ENCODE data around the gene SAMD4A. TPM values are rescaled to one million over a fixed set of nuclear protein-coding genes. Genes with fewer than 3 reads are reported as not detected.

Gene SAMD4A
- total RNA-seq, 1 experiment from 2014 or later = 9.6 TPM

GRCh38 chr14:54804538-54805041, 237.7 kb downstream of the SAMD4A start:
- Histone ChIP-seq H3K56ac (ENCODE audit: insufficient read length, low read depth, low read length) (no peak overlapping the region), H2AFZ (ENCODE audit: low read length) (no peak overlapping the region), H3K14ac (ENCODE audit: insufficient read depth, low read length) (no peak overlapping the region), H4K8ac (replicated peaks; ENCODE audit: insufficient read length, low read depth, low read length) (no peak overlapping the region), H2BK5ac (ENCODE audit: insufficient read length, low read length) (no peak overlapping the region), H2BK15ac (ENCODE audit: low read depth, low read length) (no peak overlapping the region), H3K27ac (ENCODE audit: insufficient read length, low read depth, low read length) (no peak overlapping the region), H3K18ac (ENCODE audit: insufficient read length, low read depth, low read length) (no peak overlapping the region), H3K23ac (ENCODE audit: insufficient read length, low read depth, low read length) (no peak overlapping the region), H3K4me1 (ENCODE audit: insufficient read depth, low read length) (peaks cover 2% of the 10 kb centered on the region; the same call in 1 of the 2 replicates), H3K23me2 (ENCODE audit: insufficient read length, low read depth, low read length, poor library complexity, severe bottlenecking) (no peaks in the 10 kb centered on the region), H4K91ac (ENCODE audit: insufficient read length, low read depth, low read length) (no peak overlapping the region), H3K9ac (ENCODE audit: extremely low read depth, insufficient read length, low read length) (no peak overlapping the region), H3K4me2 (ENCODE audit: insufficient read depth, insufficient read length, low read length) (no peak overlapping the region), H3K4ac (ENCODE audit: low read depth, low read length) (no peak overlapping the region), H2AK5ac (ENCODE audit: insufficient read length, low read length) (no peak overlapping the region), H4K20me1 (ENCODE audit: control insufficient read depth, insufficient read depth, insufficient read length) (no peaks in the 10 kb centered on the region), H2BK20ac (ENCODE audit: low read depth, low read length, poor library complexity, severe bottlenecking) (no peak overlapping the region), H3K27me3 (ENCODE audit: insufficient read depth, low read length) (no peaks in the 10 kb centered on the region), H3K79me2 (ENCODE audit: insufficient read depth, low read length) (no peaks in the 10 kb centered on the region), H2BK120ac (ENCODE audit: low read depth, low read length, poor library complexity, severe bottlenecking) (no peak overlapping the region), H2BK12ac (ENCODE audit: insufficient read length, low read depth, low read length) (no peak overlapping the region), H3T11ph (ENCODE audit: low read length) (no peak overlapping the region), H4K5ac (ENCODE audit: insufficient read length, low read depth, low read length) (no peak overlapping the region), H3K9me3 (ENCODE audit: control insufficient read depth, low read depth, low read length) (no peaks in the 10 kb centered on the region), H3K79me1 (ENCODE audit: insufficient read depth, low read depth, low read length, poor library complexity, severe bottlenecking) (no peaks in the 10 kb centered on the region)
- Mint-ChIP-seq H3K36me3 (ENCODE audit: insufficient read depth in 1 of 3, low read depth in 3 of 3) (no peaks in the 10 kb centered on the region), H3K9me3 (peaks cover 0 to 4% of the 10 kb centered on the region in 2 experiments; a peak in 2 of 5 replicates), H3K4me3 (no peak overlapping the region), H3K27ac (no peak overlapping the region), H3K4me1 (peaks cover 22 to 23% of the 10 kb centered on the region in 2 experiments), H3K27me3 (ENCODE audit: low read depth) (peaks cover 36% of the 10 kb centered on the region)
- no peak for TF ChIP-seq CTCF (conservative IDR thresholded peaks at IDR 0.05)
- peak; percentile 62 for DNase-seq
- whole genome bisulfite sequencing (ENCODE audit: extremely low coverage, insufficient read length, low lambda C conversion rate) = no CpG with 5 or more reads among the region's 16 CpGs
